ENCODE data around the gene SPRR4.

- TF ChIP-seq CTCF (conservative IDR thresholded peaks at IDR 0.05; ENCODE audit: low read length), result no peak
- no peak for TF ChIP-seq EZH2phosphoT487 (IDR thresholded peaks at IDR 0.05; ENCODE audit: borderline replicate concordance, low read depth, low read length)
These were observed 12.8 kb downstream of the SPRR4 start for GRCh38 chr1:152983234-152983633.
